ENCODE measurements around the gene ZNF835. TPM values are rescaled to one million over a fixed set of nuclear protein-coding genes. Genes with fewer than 3 reads are reported as not detected.

Gene ZNF835
- total RNA-seq, 1 donor: 0.72 TPM

DNA sequence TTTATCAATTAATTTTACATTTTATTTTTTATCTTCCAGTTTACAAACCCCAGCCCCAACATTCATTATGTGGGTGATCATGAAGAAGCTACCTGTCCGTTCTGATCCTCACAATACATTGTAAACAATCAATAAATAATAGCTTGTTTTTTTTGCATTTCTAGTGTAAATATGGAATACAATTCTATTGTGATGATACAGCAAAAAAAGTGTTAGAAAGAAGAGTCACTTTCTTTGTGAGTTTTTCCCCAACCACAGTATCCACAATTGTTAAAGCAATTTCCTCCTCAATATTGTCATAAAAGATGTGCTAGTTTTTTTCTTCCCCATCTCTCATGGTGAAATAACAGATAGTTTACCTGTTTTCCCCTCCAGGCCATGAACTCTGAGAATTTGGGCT, 30.3 kb upstream of the ZNF835 start:
- Histone ChIP-seq H3K27me3 (ENCODE audit: insufficient read depth, low read length) (no peaks in the 10 kb centered on the region), H2AFZ (ENCODE audit: low read length) (no peak overlapping the region), H3K9me3 (ENCODE audit: low read depth, low read length) (peaks cover 3% of the 10 kb centered on the region), H3K4me2 (ENCODE audit: insufficient read depth, low read length) (no peak overlapping the region), H3K27ac (ENCODE audit: low read depth, low read length) (no peak overlapping the region), H3K79me2 (ENCODE audit: insufficient read depth, low read length) (no peaks in the 10 kb centered on the region), H4K20me1 (ENCODE audit: insufficient read depth, low read length) (no peaks in the 10 kb centered on the region), H3K4me1 (ENCODE audit: insufficient read depth, low read length) (no peaks in the 10 kb centered on the region), H3K4me3 (ENCODE audit: insufficient read depth, low read length) (no peak overlapping the region), H3K36me3 (ENCODE audit: insufficient read depth, low read length) (no peaks in the 10 kb centered on the region)
- TF ChIP-seq CTCF (IDR thresholded peaks at IDR 0.05; ENCODE audit: extremely low read depth, low read depth, low read length): no peak
- no peak for DNase-seq (ENCODE audit: insufficient read length, low spot score, missing footprints)

GRCh38 chr19:56699552-56699951, 28.0 kb upstream of the ZNF835 start:
- no peak for TF ChIP-seq CTCF (IDR thresholded peaks at IDR 0.05; ENCODE audit: extremely low read depth, low read depth, low read length)

GRCh38 chr19:56692206-56692895, 20.8 kb upstream of the ZNF835 start:
- peaks cover 2% of the 10 kb centered on the region for H3K9me3 ChIP-seq (ENCODE audit: low read depth, low read length)
- H3K4me3 ChIP-seq (ENCODE audit: insufficient read depth, low read length): no peak overlapping the region
- H3K4me1 ChIP-seq (ENCODE audit: insufficient read depth, low read length): no peaks in the 10 kb centered on the region
- no peaks in the 10 kb centered on the region for H3K79me2 ChIP-seq (ENCODE audit: insufficient read depth, low read length)
- H3K4me2 ChIP-seq (ENCODE audit: insufficient read depth, low read length): no peak overlapping the region
- TF ChIP-seq CTCF (IDR thresholded peaks at IDR 0.05; ENCODE audit: extremely low read depth, low read depth, low read length): no peak
- no peak overlapping the region for H3K27ac ChIP-seq (ENCODE audit: low read depth, low read length)
- H2AFZ ChIP-seq (ENCODE audit: low read length): no peak overlapping the region
- no peaks in the 10 kb centered on the region for H3K27me3 ChIP-seq (ENCODE audit: insufficient read depth, low read length)
- H4K20me1 ChIP-seq (ENCODE audit: insufficient read depth, low read length): no peaks in the 10 kb centered on the region
- H3K36me3 ChIP-seq (ENCODE audit: insufficient read depth, low read length): no peaks in the 10 kb centered on the region
- DNase-seq (ENCODE audit: insufficient read length, low spot score, missing footprints): peak; percentile 22

More at GRCh38 chr19:56699552-56699951, 28.0 kb upstream of the ZNF835 start:
- Histone ChIP-seq H3K4me2 (ENCODE audit: insufficient read depth, low read length) (no peak overlapping the region), H4K20me1 (ENCODE audit: insufficient read depth, low read length) (no peaks in the 10 kb centered on the region), H3K36me3 (ENCODE audit: insufficient read depth, low read length) (no peaks in the 10 kb centered on the region), H3K27me3 (ENCODE audit: insufficient read depth, low read length) (no peaks in the 10 kb centered on the region), H3K4me1 (ENCODE audit: insufficient read depth, low read length) (no peaks in the 10 kb centered on the region), H3K4me3 (ENCODE audit: insufficient read depth, low read length) (no peak overlapping the region), H3K79me2 (ENCODE audit: insufficient read depth, low read length) (no peaks in the 10 kb centered on the region), H2AFZ (ENCODE audit: low read length) (no peak overlapping the region), H3K9me3 (ENCODE audit: low read depth, low read length) (peaks cover 3% of the 10 kb centered on the region), H3K27ac (ENCODE audit: low read depth, low read length) (no peak overlapping the region)
- no peak for DNase-seq (ENCODE audit: insufficient read length, low spot score, missing footprints)

GRCh38 chr19:56690670-56691069, 19.1 kb upstream of the ZNF835 start:
- Histone ChIP-seq H3K36me3 (ENCODE audit: insufficient read depth, low read length) (no peaks in the 10 kb centered on the region), H2AFZ (ENCODE audit: low read length) (no peak overlapping the region), H3K4me1 (ENCODE audit: insufficient read depth, low read length) (no peaks in the 10 kb centered on the region), H3K27ac (ENCODE audit: low read depth, low read length) (no peak overlapping the region), H3K27me3 (ENCODE audit: insufficient read depth, low read length) (no peaks in the 10 kb centered on the region), H4K20me1 (ENCODE audit: insufficient read depth, low read length) (no peaks in the 10 kb centered on the region), H3K9me3 (ENCODE audit: low read depth, low read length) (peaks cover 2% of the 10 kb centered on the region), H3K79me2 (ENCODE audit: insufficient read depth, low read length) (no peaks in the 10 kb centered on the region), H3K4me2 (ENCODE audit: insufficient read depth, low read length) (no peak overlapping the region), H3K4me3 (ENCODE audit: insufficient read depth, low read length) (no peak overlapping the region)
- TF ChIP-seq CTCF (IDR thresholded peaks at IDR 0.05; ENCODE audit: extremely low read depth, low read depth, low read length): no peak
- DNase-seq (ENCODE audit: insufficient read length, low spot score, missing footprints): no peak

All from osteoblast (primary cell).